ENCODE results near the gene VMP1.

Gene VMP1

DNA sequence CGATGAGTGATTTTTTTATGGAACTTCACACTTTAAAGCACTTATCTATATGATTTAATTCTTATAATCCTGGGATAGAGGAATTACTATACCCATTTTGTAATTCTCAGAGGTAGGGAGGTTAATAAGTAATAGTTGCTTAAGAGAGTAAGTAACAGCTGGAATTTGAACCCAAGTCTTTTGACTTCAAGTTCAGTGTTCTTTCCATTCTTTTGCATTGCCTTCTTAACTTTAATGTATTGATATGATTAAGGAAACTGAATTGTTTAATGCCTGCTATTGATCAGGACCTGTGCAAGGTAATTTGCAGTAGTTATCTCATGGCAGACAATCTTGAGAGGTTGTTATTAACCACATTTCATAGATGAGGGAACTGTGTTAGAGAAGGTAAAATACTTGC is 106.8 kb downstream of the VMP1 start:
- no peak for TF ChIP-seq CTCF (conservative IDR thresholded peaks at IDR 0.05; ENCODE audit: low read depth, low read length)
- H3K4me3 ChIP-seq (ENCODE audit: low read depth, low read length), result no peak overlapping the region
- no peak for DNase-seq (ENCODE audit: low read depth)

DNA sequence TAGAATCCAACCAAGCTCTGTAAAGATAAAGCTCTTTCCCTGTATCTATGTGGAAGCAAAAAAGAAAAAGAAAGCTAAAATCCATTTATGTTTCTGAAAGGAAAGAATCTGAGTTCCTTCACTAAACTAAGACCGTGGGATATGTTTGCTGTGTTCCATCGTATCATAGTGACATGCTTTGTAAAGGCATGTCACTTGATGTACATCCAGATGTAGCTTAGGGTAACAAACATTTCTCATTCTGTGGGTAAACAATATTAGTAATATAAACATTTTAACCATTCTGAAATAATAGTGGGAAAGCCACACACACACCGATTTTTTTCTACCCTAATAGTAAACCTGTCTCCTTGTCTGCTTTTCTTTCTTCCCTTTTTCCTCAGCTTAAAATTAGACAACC is 107.2 kb downstream of the VMP1 start:
- no peak for TF ChIP-seq CTCF (conservative IDR thresholded peaks at IDR 0.05; ENCODE audit: low read depth, low read length)
- DNase-seq (ENCODE audit: low read depth), result no peak
- no peak overlapping the region for H3K4me3 ChIP-seq (ENCODE audit: low read depth, low read length)

- no peak for TF ChIP-seq CTCF (conservative IDR thresholded peaks at IDR 0.05; ENCODE audit: low read depth, low read length)
- DNase-seq (ENCODE audit: low read depth), result peak; percentile 71
- H3K4me3 ChIP-seq (ENCODE audit: low read depth, low read length), result no peak overlapping the region
Measured at GRCh38 chr17:59815965-59816364, 108.5 kb downstream of the VMP1 start.

DNA sequence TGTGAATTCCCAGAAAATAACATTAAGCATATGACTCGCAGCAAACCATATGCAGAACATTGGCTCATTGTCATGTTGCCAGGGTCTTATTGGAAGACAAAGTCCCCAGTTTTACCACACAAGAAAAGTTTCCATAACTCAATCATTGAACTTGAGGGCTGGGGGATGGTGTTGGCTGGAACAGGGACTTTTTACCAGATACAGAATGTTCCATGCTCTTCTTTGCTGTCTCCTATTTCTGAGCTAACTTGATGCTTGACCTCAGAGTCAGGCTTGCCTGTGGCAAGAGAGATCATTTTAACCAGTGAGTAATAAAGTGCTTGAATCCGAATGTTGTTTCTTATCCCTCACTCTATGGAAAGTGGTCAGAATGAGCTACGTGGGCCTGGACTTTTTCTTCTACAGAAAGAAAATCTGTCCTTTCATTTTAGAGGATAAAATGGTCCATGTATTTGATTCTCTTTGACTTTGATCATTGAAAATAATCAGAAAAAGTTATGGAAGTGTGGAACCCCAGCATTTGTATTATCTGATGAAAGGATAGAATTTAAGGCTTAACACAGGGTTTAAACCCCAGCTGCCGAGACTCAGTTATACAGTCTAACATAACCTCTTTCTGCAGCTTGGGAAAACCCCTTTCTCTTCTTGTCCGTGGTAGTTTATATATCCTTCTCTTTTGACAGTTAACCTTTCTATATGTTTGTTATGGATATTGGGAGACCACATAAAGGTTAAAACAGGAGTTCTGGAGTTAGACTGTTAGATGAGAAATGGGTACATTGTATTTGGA is 118.3 kb downstream of the VMP1 start:
- no peak for TF ChIP-seq CTCF (conservative IDR thresholded peaks at IDR 0.05; ENCODE audit: low read depth, low read length)
- peak; percentile 97 for DNase-seq (ENCODE audit: low read depth)
- H3K4me3 ChIP-seq (ENCODE audit: low read depth, low read length), result no peak overlapping the region

- DNase-seq (ENCODE audit: low read depth), result no peak
- H3K4me3 ChIP-seq (ENCODE audit: low read depth, low read length), result no peak overlapping the region
- TF ChIP-seq CTCF (conservative IDR thresholded peaks at IDR 0.05; ENCODE audit: low read depth, low read length), result no peak
Measured at GRCh38 chr17:59826706-59827453, 119.4 kb downstream of the VMP1 start.

DNA sequence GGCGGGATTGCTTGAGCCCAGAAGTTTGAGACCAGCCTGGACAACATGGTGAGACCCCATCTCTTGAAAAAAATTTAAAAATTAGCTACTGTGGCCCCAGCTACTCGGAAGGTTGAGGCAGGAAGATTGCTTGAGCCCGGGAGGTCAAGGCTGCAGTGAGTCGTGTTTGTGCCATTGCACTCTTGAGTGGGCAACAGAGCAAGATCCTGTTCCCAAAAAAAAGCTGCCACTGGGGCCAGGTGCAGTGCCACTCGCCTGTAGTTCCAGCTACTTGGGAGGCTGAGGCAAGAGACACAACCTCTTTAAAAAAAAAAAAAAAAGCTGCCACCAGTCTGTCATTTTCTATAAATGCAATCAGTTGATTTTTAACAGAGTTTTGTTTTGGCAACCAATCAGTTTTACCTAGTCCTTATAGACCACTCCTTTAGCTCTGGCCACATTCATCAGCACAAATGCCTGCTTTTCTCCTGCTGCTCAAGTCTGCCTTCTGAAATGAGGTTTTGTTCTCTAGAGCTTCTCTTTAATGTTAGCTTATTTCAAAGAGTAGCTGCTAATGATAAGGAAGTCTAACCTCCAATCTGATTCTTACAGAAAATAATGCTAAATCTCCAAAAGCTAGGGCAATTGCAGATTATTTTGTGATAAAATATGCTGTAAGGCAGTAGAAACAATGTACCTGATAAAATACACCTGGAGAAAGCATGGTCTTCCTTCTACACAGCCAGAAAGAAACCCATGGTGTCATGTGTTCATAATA is 120.4 kb downstream of the VMP1 start:
- H3K4me3 ChIP-seq (ENCODE audit: low read depth, low read length), result no peak overlapping the region

More for the DNA sequence above, 120.4 kb downstream of the VMP1 start:
- DNase-seq (ENCODE audit: low read depth), result no peak
- no peak for TF ChIP-seq CTCF (conservative IDR thresholded peaks at IDR 0.05; ENCODE audit: low read depth, low read length)
